Neural crest cell (in vitro differentiated cells): Measurements from ENCODE around the gene CYP4B1. TPM values are rescaled to one million over a fixed set of nuclear protein-coding genes. Genes with fewer than 3 reads are reported as not detected.
"Not testable (repeated sequence)": the region's sequence is repeated elsewhere in the genome, so short reads cannot be mapped to it uniquely, and the experiment has no call there.

Experiments
- DNase-seq: peaks from one replicate; pipeline ENCODE4 v3.0.0; 2021; ENCODE audit warnings: low read depth, mixed read lengths, low spot score
- H3K27ac Mint-ChIP-seq: one replicate; pipeline ENCODE4 v1.8.0; 2021; ENCODE audit warnings: mild to moderate bottlenecking, mixed read lengths; ENCODE audit not compliant: unreplicated experiment
- H3K27me3 Mint-ChIP-seq: 2 replicates; pipeline ENCODE4 v1.8.0; 2021; ENCODE audit warnings: low read depth, mild to moderate bottlenecking, mixed read lengths
- H3K36me3 Mint-ChIP-seq: 2 replicates; pipeline ENCODE4 v1.8.0; 2021; ENCODE audit warnings: low read depth, mild to moderate bottlenecking, mixed read lengths
- H3K4me1 Mint-ChIP-seq: 2 replicates; pipeline ENCODE4 v1.8.0; 2021; ENCODE audit warnings: mixed read lengths
- H3K4me3 Mint-ChIP-seq: one replicate; pipeline ENCODE4 v1.8.0; 2021; ENCODE audit warnings: mild to moderate bottlenecking, mixed read lengths
- H3K9me3 Mint-ChIP-seq: 2 replicates; pipeline ENCODE4 v1.8.0; 2021; ENCODE audit warnings: mixed read lengths
- CTCF ChIP-seq: fragments of 200-600 bp; sonication (generic); conservative IDR thresholded peaks from 2 replicates; pipeline ENCODE4 v1.5.0; 2021; ENCODE audit warnings: antibody characterized with exemption, mild to moderate bottlenecking
- total RNA-seq: library from RNA; stranded (reverse); gene quantifications from 2 replicates; pipeline ENCODE4 v1.2.1, GENCODE V29; 2021

The CYP4B1 gene
- total RNA-seq, 1 donor from 2014 or later, result not detected

GRCh38 chr1:46774297-46774696 lies 24.5 kb upstream of the CYP4B1 start:
- Mint-ChIP-seq H3K27ac (no peak overlapping the region), H3K4me3 (no peak overlapping the region), H3K27me3 (no peaks in the 10 kb centered on the region), H3K9me3 (peaks cover 20% of the 10 kb centered on the region), H3K36me3 (peaks cover 10% of the 10 kb centered on the region), H3K4me1 (no peaks in the 10 kb centered on the region)
- no peak for TF ChIP-seq CTCF
- no peak for DNase-seq

GRCh38 chr1:46778456-46778855 lies 20.4 kb upstream of the CYP4B1 start:
- peaks cover 28% of the 10 kb centered on the region for H3K9me3 Mint-ChIP-seq
- not testable (repeated sequence) for H3K36me3 Mint-ChIP-seq, H3K4me3 Mint-ChIP-seq, DNase-seq, H3K27ac Mint-ChIP-seq, H3K27me3 Mint-ChIP-seq, H3K4me1 Mint-ChIP-seq

- H3K27me3 Mint-ChIP-seq, result peaks cover 12% of the 10 kb centered on the region
- H3K4me3 Mint-ChIP-seq, result no peak overlapping the region
- peaks cover 3% of the 10 kb centered on the region for H3K36me3 Mint-ChIP-seq
- H3K27ac Mint-ChIP-seq, result no peak overlapping the region
- no peaks in the 10 kb centered on the region for H3K4me1 Mint-ChIP-seq
- DNase-seq, result no peak
- no peak for TF ChIP-seq CTCF
- H3K9me3 Mint-ChIP-seq, result peaks cover 22% of the 10 kb centered on the region
These were observed 14.2 kb upstream of the CYP4B1 start for GRCh38 chr1:46784666-46785065.

- H3K9me3 Mint-ChIP-seq, H3K36me3 Mint-ChIP-seq, H3K27ac Mint-ChIP-seq, DNase-seq, H3K4me3 Mint-ChIP-seq, H3K4me1 Mint-ChIP-seq: not testable (repeated sequence)
- peaks cover 21% of the 10 kb centered on the region for H3K27me3 Mint-ChIP-seq
These were observed 10.2 kb upstream of the CYP4B1 start for GRCh38 chr1:46788634-46789033.

GRCh38 chr1:46790446-46791101 lies 8.3 kb upstream of the CYP4B1 start:
- Mint-ChIP-seq H3K36me3 (no peaks in the 10 kb centered on the region), H3K4me3 (no peak overlapping the region), H3K27me3 (peaks cover 27% of the 10 kb centered on the region), H3K27ac (no peak overlapping the region), H3K4me1 (no peaks in the 10 kb centered on the region), H3K9me3 (peaks cover 8% of the 10 kb centered on the region)
- no peak for DNase-seq
- TF ChIP-seq CTCF, result no peak

- Mint-ChIP-seq H3K9me3 (peaks cover 8% of the 10 kb centered on the region), H3K4me3 (no peak overlapping the region), H3K4me1 (no peaks in the 10 kb centered on the region), H3K27me3 (peaks cover 45% of the 10 kb centered on the region), H3K27ac (no peak overlapping the region), H3K36me3 (no peaks in the 10 kb centered on the region)
- no peak for DNase-seq
- TF ChIP-seq CTCF, result no peak
These were observed 5.7 kb upstream of the CYP4B1 start for GRCh38 chr1:46793126-46793525.
